Large intestine (tissue), 3 donors: Measurements from ENCODE around the gene PTK6. TPM values are rescaled to one million over a fixed set of nuclear protein-coding genes. Genes with fewer than 3 reads are reported as not detected.
A peak's percentile ranks its signal among the peaks of the same experiment; 100 is the strongest.

Experiments
- DNase-seq, 2 donors: peaks; one replicate each; pipeline versions ENCODE4 v3.0.0 to v3.0.0-alpha.2; 2013
- H3K27ac ChIP-seq: one replicate; pipeline ENCODE4 v1.5.1; 2013; ENCODE audit warnings: low read length
- H3K27me3 ChIP-seq: 2 replicates; pipeline ENCODE4 v1.6.1; 2013; ENCODE audit warnings: low read length; ENCODE audit not compliant: control insufficient read depth, insufficient read depth
- H3K36me3 ChIP-seq: 2 replicates; pipeline ENCODE4 v1.6.1; 2013; ENCODE audit warnings: low read length; ENCODE audit not compliant: control insufficient read depth, insufficient read depth
- H3K4me1 ChIP-seq: one replicate; pipeline ENCODE4 v1.6.1; 2013; ENCODE audit warnings: low read length; ENCODE audit not compliant: control insufficient read depth, insufficient read depth
- H3K4me3 ChIP-seq: one replicate; pipeline ENCODE4 v1.5.1; 2013; ENCODE audit warnings: low read length
- H3K9me3 ChIP-seq: one replicate; pipeline ENCODE4 v1.6.1; 2013; ENCODE audit warnings: mild to moderate bottlenecking, low read depth, low read length, moderate library complexity; ENCODE audit not compliant: control insufficient read depth
- WGBS: methylation state at CpG from one replicate; pipeline ENCODE4 v1.1.5; 2013; ENCODE audit warnings: low lambda C conversion rate; ENCODE audit not compliant: insufficient coverage; 5-methylcytosine and 5-hydroxymethylcytosine counted together
- polyA plus RNA-seq: library from polyadenylated mRNA; unstranded; fragments of 120-200 nt; gene quantifications from one replicate; pipeline ENCODE4 v1.2.1, GENCODE V29; 2013

Gene PTK6
- polyA plus RNA-seq, 1 donor: 0.31 TPM

DNA sequence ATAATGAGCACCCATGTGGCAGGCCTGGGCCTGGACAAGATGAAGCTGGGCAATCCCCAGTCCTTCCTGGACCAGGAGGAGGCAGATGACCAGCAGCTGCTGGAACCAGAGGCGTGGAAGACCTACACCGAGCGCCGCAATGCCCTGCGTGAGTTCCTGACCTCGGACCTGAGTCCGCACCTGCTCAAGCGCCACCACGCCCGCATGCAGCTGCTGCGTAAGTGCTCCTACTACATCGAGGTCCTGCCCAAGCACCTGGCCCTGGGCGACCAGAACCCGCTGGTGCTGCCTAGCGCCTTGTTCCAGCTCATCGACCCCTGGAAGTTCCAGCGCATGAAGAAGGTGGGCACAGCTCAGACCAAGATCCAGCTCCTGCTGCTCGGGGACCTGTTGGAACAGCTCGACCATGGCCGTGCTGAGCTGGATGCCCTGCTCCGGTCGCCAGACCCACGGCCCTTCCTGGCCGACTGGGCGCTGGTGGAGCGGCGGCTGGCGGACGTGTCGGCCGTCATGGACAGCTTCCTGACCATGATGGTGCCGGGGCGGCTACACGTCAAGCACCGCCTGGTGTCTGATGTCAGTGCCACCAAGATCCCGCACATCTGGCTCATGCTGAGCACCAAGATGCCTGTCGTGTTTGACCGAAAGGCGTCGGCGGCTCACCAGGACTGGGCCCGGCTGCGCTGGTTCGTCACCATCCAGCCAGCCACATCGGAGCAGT is 18.6 kb upstream of the PTK6 start:
- Histone ChIP-seq H3K4me3 (no peak overlapping the region), H3K9me3 (peaks cover 13% of the 10 kb centered on the region), H3K36me3 (peaks cover 10% of the 10 kb centered on the region), H3K27me3 (peaks cover 23% of the 10 kb centered on the region), H3K4me1 (peaks cover 4% of the 10 kb centered on the region), H3K27ac (no peak overlapping the region)
- no CpG with 5 or more reads among the region's 45 CpGs for WGBS
- no peak for DNase-seq

DNA sequence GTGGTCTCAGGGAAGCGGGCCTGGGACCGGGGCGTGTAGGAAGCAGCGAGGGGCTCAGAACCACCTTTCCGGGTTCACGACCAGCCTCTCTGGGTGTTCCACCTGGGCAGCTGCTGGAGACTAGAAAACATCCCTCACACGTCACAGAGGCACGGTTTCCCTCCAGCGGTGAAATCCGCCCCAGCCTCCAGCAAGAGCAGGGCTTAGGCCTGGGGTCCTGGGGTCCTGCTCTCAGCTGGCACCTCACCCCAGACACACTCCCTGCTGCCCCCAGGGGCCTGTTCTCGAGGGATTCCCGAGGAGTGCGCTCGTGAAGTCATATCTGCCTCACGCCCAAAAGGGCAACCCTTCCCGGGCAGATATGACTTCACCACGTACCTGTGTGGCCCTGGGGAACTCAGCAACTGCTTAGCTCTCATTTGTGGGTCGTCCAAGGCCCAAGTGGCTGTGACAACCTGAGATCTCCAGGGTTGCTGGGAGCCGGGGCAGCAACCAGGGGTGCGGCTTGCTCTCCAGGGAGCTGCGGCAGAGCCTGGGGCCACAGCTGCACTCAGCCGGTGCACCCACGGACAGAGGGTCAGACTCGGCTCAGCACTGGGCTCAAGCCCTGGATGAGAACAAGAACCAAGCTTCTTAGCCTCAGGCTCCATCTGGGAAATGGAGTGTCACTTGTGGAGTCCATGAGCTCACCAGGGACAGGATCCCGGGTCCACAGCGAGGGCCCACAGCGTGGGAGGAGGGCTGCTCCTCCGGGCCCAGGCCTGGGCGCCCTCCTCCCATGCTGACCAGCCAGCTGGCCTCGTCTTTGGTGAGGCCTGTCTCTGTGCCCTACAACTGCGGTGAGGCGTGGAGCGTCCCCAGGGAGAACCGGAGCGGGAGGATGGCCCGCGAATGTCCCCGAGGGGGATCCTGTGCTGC is 17.4 kb upstream of the PTK6 start:
- Histone ChIP-seq H3K4me1 (peaks cover 4% of the 10 kb centered on the region), H3K9me3 (peaks cover 13% of the 10 kb centered on the region), H3K4me3 (peak overlapping the region; percentile 46), H3K27ac (no peak overlapping the region), H3K27me3 (peaks cover 32% of the 10 kb centered on the region), H3K36me3 (no peaks in the 10 kb centered on the region)
- no CpG with 5 or more reads among the region's 38 CpGs for WGBS
- DNase-seq: no peak

DNA sequence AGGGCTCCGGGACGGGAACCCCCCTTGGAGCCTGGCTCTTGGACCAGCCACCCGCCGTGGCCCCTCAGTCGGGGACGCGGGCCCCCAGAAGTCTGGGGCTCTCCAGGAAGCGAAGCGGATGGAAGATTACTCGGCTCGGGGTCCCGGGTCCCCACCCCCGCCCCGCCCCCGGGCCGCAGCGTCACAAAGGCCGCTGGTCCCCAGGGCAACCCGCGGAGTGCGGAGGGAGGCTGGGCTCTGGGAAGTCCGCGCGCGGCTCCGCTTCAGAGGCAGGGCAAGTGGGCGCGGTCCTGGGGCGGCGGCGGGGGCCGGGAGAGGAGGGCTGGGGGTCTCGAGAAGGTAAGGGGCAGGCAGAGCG is 16.7 kb upstream of the PTK6 start, which contains the start of gene FNDC11:
FNDC11 (plus strand) TSS at position 227 of the 358 bp plus-strand sequence. CDS start 1,505 bp downstream, outside the sequence.
- H3K27me3 ChIP-seq: peaks cover 37% of the 10 kb centered on the region
- whole genome bisulfite sequencing: no CpG with 5 or more reads among the region's 34 CpGs
- H3K4me3 ChIP-seq: peak within 1 kb of the TSS; percentile 46
- H3K27ac ChIP-seq: no peak within 1 kb of the TSS
- no peak for DNase-seq
- H3K9me3 ChIP-seq: peaks cover 13% of the 10 kb centered on the region
- H3K4me1 ChIP-seq: peaks cover 4% of the 10 kb centered on the region
- H3K36me3 ChIP-seq: no peaks in the 10 kb centered on the region

DNA sequence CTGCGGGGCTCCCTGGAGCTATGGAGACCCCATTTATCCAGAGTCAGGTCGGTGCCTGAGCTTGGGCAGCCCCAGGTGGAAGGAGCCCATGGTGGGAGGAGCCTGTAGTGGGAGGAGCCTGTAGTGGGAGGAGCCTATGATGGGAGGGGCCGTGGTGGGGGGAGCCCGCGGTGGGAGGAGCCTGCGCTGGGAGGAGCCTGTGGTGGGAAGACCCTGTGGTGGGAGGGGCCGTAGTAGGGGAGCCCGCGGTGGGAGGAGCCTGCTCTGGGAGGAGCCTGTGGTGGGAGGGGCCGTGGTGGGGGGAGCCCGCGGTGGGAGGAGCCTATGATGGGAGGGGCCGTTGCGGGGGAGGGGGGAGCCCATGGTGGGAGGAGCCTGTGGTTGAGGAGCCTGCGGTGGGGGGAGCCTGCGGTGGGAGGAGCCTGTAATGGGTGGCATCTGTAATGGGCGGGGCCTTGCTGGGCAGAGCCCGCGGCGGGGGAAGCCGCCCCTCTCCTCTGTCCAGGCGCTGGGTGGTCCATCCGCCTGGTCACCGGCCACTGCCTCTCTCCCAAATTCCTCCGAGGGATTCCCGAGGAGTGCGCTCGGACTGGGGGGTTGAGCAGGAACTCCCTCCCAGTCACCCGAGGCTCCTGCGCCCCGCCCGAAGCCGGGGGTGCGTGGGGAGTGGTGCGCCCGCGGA is 16.2 kb upstream of the PTK6 start:
- Histone ChIP-seq H3K27me3 (peaks cover 42% of the 10 kb centered on the region), H3K27ac (no peak overlapping the region), H3K36me3 (no peaks in the 10 kb centered on the region), H3K4me1 (peaks cover 4% of the 10 kb centered on the region), H3K9me3 (peaks cover 13% of the 10 kb centered on the region), H3K4me3 (peak overlapping the region; percentile 46)
- DNase-seq: peak; percentile 43 to 58
- WGBS: no CpG with 5 or more reads among the region's 37 CpGs

DNA sequence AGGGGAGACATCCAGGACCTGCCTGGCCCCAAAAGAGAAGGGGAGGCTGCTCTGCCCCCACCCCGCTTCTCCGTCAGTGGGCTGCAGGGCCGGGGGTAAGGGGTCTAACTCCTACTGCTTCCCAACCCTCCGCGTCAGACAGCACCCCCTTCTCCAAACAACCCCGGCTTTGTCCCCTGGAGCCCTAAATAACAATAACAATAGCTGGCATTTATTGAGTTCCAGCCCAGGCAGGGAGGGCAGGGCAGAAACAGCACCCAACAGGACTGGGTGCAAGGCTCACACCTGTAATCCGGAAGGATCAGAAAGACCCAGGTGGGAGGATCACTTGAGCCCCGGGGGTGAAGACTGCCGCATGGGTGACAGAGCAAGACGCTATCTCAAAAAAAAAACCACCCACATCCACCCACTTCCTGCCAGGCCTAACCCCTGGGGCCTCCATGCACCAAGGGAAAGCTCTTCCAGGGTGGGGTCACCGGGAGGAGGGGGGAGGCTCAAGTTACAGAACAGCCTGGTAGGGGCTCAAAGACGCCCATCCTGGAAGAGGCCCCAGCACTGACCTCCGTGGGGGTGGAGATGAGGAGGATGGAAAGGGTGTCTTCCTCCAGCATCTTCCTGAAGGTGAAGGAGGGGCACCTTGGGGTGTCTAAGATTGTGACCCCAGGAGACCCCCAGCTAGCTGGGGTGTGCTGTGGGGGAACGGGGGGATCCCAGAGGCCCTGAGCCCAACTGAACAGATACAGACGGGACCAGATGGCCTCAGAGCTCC is 15.5 kb upstream of the PTK6 start:
- H3K4me1 ChIP-seq: peaks cover 4% of the 10 kb centered on the region
- H3K36me3 ChIP-seq: no peaks in the 10 kb centered on the region
- H3K27me3 ChIP-seq: peaks cover 50% of the 10 kb centered on the region
- DNase-seq: no peak
- H3K9me3 ChIP-seq: peaks cover 15% of the 10 kb centered on the region
- no CpG with 5 or more reads among the region's 15 CpGs for WGBS
- H3K4me3 ChIP-seq: no peak overlapping the region
- no peak overlapping the region for H3K27ac ChIP-seq

DNA sequence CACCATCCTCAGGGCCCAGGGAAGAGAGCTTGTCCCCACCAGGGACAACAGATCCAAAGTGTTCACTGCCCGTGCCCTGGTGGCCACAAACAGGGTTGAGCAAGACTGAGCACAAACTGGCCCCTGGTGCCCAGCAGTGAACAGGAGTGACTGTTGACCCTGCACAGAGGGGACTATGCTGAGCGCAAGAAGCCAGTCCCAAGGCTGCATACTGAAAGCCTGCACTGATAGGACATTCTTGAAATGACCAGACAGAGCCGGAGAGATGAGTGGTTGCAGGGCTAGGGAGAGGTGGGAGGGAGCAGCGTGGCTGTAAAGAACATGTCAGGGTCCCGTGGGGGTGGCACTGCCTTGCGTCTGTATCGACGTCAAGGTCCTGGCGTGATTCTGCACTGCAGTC is 13.9 kb upstream of the PTK6 start:
- H3K9me3 ChIP-seq: peaks cover 14% of the 10 kb centered on the region
- H3K4me1 ChIP-seq: peaks cover 4% of the 10 kb centered on the region
- no peak overlapping the region for H3K27ac ChIP-seq
- no peaks in the 10 kb centered on the region for H3K36me3 ChIP-seq
- no peak for DNase-seq
- no CpG with 5 or more reads among the region's 9 CpGs for WGBS
- H3K4me3 ChIP-seq: no peak overlapping the region
- peaks cover 65% of the 10 kb centered on the region for H3K27me3 ChIP-seq

DNA sequence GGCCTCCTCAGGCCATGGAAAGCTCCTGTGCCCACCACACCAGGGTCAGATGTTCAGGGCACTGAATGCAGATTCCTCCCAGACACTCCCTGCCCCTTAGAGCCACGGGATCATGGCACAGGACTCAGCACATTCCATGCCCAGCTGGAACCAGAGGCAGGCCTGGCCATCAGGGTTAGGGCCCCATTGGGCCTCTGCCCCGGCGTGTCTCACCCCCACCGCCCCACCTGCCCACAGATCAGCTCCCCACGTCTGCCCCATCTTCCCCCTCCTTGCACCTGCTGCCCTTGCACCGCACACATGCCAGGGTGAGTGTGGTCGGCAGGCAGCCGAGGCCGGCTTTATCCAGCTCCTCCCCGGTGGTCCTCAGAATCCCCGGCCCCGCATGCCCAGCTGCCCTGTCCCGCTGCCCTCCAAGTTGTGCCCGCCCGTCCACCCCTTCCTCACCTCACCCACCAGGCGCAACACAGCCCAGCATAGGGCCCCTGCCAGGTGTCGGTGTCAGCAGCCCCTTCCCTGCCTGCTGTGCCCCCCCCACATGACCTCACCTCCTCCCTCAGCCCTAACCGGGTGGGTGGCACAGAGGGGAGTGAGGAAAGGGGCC is 12.6 kb upstream of the PTK6 start:
- no peak for DNase-seq
- no CpG with 5 or more reads among the region's 18 CpGs for WGBS
- Histone ChIP-seq H3K9me3 (peaks cover 7% of the 10 kb centered on the region), H3K27me3 (peaks cover 66% of the 10 kb centered on the region), H3K4me3 (no peak overlapping the region), H3K4me1 (peaks cover 13% of the 10 kb centered on the region), H3K36me3 (no peaks in the 10 kb centered on the region), H3K27ac (no peak overlapping the region)

DNA sequence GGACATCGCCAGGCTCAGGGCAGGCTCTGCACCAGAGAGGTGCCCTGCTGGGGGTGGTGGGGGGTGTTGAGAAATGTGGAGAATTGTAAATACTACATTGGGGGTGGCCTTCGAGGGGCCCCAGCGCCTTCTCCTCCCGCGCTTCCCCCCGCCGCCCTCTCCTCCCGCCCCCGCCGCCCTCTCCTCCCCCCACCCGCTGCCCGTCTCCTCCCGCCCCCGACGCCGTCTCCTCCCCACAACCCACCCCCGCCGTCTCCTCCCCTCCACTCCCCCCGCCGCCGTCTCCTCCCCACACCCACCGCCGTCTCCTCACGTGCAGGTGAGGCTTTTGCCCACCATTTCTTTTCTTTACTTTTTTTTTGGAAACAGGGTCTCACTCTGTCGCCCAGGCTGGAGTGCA is 11.8 kb upstream of the PTK6 start:
- WGBS: no CpG with 5 or more reads among the region's 25 CpGs
- H3K4me1 ChIP-seq: peaks cover 16% of the 10 kb centered on the region
- H3K27me3 ChIP-seq: peaks cover 59% of the 10 kb centered on the region
- DNase-seq: no peak
- no peak overlapping the region for H3K27ac ChIP-seq
- no peak overlapping the region for H3K4me3 ChIP-seq
- no peaks in the 10 kb centered on the region for H3K36me3 ChIP-seq
- peaks cover 7% of the 10 kb centered on the region for H3K9me3 ChIP-seq

DNA sequence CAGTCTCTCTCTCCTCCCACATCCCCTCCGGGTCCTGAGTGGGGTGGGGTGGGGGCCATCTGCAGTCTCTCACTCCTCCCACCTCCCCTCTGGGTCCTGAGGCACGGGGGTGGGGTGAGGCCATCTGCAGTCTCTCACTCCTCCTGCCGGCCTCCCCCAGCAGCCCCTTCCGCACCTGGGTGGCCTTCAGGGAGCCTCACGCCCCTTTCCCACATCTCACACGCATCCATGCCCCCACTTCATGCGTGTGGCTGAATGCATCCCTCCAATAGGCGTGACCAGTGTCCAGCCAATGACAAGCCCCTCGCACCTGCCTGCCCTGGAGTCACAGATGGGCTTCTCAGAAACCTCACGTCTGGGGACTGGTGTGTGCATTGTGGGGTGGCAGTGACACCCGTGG is 11.4 kb upstream of the PTK6 start:
- no peak for DNase-seq
- Histone ChIP-seq H3K4me1 (peaks cover 16% of the 10 kb centered on the region), H3K36me3 (no peaks in the 10 kb centered on the region), H3K4me3 (no peak overlapping the region), H3K27ac (no peak overlapping the region), H3K27me3 (peaks cover 57% of the 10 kb centered on the region), H3K9me3 (peaks cover 7% of the 10 kb centered on the region)
- WGBS: no CpG with 5 or more reads among the region's 11 CpGs
